ENCODE results near the gene EEFSEC.

GRCh38 chr3:128144512-128145187 is 8.6 kb upstream of the EEFSEC start:
- TF ChIP-seq CTCF (IDR thresholded peaks at IDR 0.05; ENCODE audit: insufficient read depth, low read depth, low read length) (no peak), EZH2 (IDR thresholded peaks at IDR 0.05; ENCODE audit: insufficient read depth, low read length) (no peak)
